Glomerular visceral epithelial cell (primary cell): ENCODE measurements around the gene STING1.
A peak's percentile ranks its signal among the peaks of the same experiment; 100 is the strongest.
"Not testable (repeated sequence)": the region's sequence is repeated elsewhere in the genome, so short reads cannot be mapped to it uniquely, and the experiment has no call there.

Experiments used
- DNase-seq: peaks from one replicate; pipeline ENCODE4 v3.0.0-alpha.2; 2016; ENCODE audit errors: extremely low spot score

Gene STING1

GRCh38 chr5:139482050-139482889 is at the start of gene STING1:
STING1 (minus strand) TSS chr5:139482758; CDS start chr5:139481704, 1,054 bp downstream.
- peak; percentile 99 for DNase-seq

- no peak for DNase-seq
Measured at GRCh38 chr5:139531772-139532169, 49.2 kb upstream of the STING1 start.

- DNase-seq, result not testable (repeated sequence)
Measured at GRCh38 chr5:139530079-139530478, 47.5 kb upstream of the STING1 start.

GRCh38 chr5:139528695-139529094 is 46.1 kb upstream of the STING1 start:
- not testable (repeated sequence) for DNase-seq

DNA sequence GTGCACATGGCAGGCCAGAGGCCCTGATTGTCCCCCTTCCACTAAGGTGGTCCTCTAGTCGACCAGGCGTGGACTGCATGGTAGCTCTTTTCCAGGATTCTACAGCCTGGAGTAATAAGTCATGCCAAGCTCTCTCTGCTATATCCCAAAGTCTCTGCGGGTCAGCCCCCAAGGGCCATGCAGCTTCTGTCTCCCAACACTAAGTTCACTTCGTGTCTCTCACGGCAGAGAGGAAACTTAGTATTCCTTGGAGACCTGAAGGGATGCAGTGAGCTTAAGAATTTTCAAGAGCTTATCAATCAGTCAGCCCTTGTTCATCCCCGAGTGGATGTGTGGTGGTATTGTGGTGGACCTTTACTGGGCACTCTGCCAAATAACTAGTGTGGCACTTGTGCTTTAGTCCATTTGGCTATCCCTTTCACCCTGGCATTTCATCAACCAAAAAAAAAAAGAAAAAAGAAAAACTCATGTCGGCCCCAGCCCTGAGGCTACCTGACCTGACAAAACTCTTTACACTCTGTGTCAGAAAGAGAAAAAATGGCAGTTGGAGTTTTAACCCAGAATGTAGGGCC is 45.4 kb upstream of the STING1 start:
- peak; percentile 50 for DNase-seq

- peak; percentile 14 for DNase-seq
Measured at GRCh38 chr5:139527090-139527470, 44.5 kb upstream of the STING1 start.

GRCh38 chr5:139526309-139527089 is 43.9 kb upstream of the STING1 start:
- DNase-seq, result peak; percentile 82

DNA sequence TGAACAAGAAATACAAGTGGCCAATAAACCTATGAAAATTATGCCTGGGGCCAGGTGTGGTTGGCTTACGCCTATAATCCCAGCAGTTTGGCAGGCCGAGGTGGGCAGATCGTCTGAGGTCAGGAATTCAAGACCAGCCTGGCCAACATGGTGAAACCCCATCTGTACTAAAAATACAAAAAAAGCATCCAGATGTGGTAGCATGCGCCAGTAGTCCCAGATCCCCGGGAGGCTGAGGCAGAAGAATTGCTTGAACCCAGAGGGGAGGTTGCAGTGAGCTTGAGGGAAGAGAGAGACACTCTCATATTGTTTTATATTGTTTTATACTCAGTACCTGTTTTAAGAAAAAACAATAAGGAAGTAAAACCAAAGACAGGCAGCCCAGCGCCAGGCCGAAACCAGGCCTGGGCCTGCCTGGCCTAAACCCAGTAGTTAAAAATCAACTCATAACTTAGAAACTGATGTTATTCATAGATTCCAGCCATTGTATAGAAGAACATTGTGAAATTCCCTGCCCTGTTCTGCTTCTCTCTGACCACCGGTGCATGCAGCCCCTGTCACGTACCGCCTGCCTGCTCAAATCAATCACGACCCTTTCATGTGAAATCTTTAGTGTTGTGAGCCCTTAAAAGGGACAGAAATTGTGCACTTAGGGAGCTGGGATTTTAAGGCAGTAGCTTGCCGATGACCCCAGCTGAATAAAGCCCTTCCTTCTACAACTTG is 43.2 kb upstream of the STING1 start:
- peak; percentile 49 for DNase-seq

GRCh38 chr5:139524940-139525585 is 42.5 kb upstream of the STING1 start:
- DNase-seq, result no peak

DNA sequence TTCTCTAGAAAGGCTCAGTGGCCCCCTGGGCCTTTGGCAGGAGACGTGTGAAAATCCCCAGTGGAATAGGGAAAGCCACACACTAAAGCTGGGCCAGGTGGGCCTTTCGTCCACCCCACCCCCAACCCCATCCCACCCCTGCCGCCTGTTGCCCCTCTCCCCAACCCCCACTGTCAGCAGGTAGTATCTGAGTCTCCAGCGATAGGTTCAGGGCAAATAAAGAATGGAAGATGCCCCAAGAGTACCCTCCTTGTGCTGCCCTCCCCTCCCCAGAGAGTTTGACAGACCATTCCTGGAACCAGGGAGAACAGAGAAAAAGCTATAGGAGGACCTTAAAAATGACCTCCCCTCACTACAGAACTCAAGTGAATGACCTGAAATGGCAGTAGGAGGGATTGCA is 41.9 kb upstream of the STING1 start:
- no peak for DNase-seq

- no peak for DNase-seq
Measured at GRCh38 chr5:139523635-139524445, 41.3 kb upstream of the STING1 start.

- peak; percentile 92 for DNase-seq
Measured at GRCh38 chr5:139517683-139518564, 35.4 kb upstream of the STING1 start.

GRCh38 chr5:139514486-139514856 is 31.9 kb upstream of the STING1 start:
- DNase-seq, result no peak

- DNase-seq, result no peak
Measured at GRCh38 chr5:139513852-139514485, 31.4 kb upstream of the STING1 start.

DNA sequence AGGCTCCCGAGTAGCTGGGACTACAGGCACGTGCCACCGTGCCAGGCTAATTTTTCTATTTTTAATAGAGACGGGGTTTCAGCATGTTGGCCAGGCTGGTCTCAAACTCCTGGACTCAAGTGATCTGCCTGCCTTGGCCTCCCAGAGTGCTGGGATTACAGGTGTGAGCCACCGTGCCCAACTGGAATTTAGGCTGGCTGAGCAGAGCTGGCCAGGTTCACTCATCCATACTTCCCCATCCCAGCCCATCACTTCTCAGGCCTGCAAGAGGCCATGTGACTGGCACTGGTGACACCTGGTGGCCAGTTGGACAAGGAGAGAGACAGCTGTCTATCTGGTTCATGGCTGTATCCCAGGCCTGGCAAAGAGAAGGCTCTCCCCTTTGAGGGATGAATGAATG is 30.9 kb upstream of the STING1 start:
- peak; percentile 89 for DNase-seq

DNA sequence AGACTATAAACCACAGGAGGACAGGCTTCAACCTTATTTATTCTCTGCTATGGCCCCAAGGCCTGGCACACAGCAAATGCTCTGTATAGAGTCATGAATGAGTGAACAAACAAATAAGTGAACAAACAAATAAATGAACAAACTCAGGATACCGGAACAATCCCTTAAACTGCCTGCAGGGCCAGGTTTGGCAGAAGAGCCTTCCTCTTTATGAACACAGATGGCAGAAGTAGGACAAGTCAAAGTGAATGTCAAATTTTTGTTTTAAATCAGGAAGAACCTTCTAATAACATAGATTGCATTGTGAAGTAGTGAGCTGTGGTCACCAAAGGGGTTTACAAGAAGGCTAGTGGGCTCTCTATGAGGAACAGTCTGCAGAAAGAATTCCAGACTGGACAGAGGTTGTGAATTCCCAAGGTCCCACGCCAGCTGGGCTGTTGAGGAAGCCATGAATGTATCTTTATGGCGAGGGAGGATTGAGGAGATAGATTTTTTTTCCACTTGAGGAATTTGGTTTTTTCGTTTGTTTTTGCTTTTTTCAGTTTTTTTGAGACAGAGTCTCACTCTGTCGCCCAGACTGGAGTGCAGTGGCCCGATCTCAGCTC is 30.3 kb upstream of the STING1 start:
- no peak for DNase-seq

DNA sequence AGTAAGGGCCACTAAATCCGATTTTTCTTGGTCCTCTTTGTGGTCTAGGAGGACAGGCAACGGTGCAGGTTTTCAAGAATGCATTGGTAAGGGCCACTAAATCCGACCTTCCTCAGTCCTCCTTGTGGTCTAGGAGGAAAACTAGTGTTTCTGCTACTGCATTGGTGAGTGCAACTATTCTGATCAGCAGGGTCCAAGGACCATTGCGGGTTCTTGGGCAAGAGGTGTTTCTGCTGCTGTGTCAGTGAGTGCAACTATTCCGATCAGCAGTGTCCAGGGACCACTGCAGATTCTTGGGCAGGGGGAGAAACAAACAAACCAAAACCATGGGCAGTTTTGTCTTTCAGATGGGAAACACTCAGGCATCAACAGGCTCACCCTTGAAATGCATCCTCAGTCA is 22.2 kb upstream of the STING1 start:
- not testable (repeated sequence) for DNase-seq

DNA sequence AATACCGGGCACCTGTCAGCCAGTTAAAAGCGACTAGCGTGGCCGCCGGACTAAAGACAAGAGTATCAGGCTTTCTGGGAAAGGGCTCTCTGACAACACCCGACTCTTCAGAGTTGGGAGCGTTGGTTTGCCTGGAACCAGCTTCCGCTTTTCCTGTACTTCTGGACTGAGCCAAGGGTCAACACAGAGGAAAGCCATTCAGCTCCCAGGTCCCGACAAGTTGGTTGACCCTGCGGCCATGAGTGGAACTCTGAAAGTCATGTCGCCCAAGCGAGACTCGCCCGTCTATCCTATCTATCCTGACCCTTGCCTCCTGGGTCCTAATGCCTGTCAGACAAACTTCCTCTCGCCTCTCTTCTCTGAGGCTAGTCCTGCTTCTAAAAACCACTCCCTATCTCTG is 21.3 kb upstream of the STING1 start:
- DNase-seq, result not testable (repeated sequence)
